Eye (tissue), 1 donor: ENCODE data around the gene TIPIN.
A peak's percentile ranks its signal among the peaks of the same experiment; 100 is the strongest.

Experiments used
- DNase-seq: peaks from one replicate; pipeline ENCODE4 v3.0.0-alpha.2; 2015

Gene TIPIN

DNA sequence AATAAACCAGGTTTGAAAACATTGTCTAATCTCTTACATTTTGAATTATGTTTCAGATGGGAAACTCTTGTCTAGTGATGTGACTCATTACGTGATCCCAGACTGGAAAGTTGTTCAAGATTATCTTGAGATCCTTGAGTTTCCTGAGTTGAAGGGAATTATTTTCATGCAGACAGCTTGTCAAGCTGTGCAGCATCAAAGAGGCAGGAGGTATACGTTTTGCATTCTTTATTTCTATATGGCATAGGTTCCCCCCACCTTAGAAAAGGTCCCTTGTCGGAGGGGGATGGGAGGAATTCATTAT is 61.6 kb downstream of the TIPIN start:
- peak; percentile 25 for DNase-seq

GRCh38 chr15:66294157-66294931 is 62.1 kb downstream of the TIPIN start:
- peak; percentile 87 for DNase-seq

DNA sequence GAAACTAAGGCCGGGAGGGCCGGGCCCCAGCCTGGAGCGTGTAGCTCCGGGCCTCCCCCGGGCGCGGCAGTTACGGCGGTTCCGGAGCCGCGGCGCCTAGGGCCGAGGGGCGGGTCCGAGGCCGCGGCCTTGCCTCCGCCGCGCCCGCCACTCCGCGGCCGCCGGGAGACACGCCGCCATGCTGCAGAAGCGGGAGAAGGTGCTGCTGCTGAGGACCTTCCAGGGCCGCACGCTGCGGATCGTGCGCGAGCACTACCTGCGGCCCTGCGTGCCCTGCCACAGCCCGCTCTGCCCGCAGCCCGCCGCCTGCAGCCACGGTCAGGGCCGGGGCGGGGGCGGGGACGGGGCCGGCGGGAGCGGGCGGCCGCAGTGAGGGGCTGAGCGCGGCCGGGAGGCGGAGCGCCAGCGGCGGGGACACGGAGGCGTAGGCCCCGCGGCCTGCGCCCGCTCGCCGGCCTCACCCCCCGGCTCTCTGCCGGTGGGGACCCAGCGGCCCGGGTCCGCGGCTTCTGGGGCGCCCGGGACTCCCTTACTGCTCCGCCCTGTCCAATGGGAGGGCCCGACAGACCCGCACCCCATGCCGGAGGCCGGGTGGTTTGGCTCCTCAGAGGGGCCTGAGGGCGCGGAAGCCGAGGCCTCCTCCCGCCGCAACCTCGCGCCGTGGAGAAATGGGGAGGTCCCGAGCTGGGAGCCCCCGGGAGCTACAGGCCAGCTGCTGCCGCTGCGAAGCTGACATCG is 62.9 kb downstream of the TIPIN start, which contains the start of gene DIS3L:
Gene DIS3L, plus strand, starts transcription at position 150 of the 738 bp plus-strand sequence. Its CDS starts 29 bp downstream, at position 179.
- DNase-seq = no peak

DNA sequence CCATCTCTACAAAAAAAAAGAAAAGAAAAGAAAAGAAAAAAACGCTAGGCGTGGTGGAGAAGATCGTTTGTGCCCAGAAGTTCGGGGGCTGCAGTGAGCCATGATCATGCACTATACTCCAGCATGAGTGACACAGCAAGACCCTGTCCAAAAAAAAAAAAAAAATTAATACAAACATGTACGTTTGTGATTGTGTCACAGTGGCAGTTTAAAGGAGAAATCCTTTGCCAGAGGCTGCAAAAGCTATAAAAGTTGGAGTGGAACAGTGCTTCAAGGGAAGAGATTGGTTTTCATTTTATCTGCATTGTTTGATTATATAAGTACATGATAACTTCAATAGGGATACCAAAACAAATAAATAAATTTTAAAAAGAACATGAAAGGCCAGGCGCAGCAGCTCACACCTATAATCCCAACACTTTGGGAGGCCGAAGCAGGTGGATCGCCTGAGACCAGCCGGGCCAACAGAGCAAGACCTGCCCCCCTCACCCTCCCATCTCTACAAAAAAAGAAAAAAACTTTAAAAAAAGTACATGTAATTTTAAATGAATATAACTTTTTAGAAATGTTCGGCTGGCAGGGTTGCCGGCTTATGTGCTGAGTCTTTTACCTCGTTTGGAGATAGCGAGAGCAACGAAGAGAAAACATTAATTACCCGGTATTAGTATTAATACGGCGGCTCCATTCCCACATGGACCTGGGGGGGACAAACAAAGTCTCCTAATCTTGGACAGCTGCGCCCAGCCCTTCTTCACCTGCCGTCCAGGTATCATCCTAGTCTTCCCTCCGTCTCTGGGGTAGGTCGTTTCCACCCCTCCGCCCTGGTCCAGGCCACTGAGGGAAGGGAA is 63.7 kb downstream of the TIPIN start:
- DNase-seq = peak; percentile 80

DNA sequence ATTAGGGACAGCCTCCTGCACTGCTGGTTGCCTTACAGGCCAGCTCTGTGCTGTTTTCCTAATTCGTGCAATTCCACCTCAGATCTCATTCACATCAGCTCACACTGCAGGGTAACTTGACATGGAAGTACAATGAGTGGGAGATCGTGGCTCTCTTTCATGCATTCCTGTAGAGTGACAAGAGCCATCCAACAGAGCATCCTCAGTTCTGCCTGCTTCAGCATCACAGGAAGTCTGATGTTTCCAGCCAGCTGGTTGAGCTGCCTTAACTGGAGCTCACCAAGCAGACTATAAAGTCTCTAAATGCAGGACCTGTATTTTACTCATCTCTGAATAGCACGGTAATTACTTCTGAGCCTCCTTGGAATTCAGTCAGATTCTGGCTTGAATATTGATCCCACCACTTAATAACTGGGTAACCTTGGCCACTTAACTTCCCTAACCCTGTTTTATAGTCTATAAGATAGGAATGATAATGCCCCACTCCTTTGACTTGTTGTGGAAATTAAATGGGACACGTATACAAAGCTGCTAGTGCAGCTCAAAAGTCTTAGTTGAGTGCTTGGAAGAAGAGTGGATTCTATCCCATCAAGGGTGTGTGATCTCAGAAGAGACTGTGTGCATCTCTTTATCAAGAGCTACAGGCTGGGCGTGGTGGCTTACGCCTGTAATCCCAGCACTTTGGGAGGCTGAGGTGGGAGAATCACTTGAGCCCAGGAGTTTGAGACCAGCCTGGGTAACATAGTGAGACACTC is 64.5 kb downstream of the TIPIN start:
- DNase-seq = peak; percentile 29

DNA sequence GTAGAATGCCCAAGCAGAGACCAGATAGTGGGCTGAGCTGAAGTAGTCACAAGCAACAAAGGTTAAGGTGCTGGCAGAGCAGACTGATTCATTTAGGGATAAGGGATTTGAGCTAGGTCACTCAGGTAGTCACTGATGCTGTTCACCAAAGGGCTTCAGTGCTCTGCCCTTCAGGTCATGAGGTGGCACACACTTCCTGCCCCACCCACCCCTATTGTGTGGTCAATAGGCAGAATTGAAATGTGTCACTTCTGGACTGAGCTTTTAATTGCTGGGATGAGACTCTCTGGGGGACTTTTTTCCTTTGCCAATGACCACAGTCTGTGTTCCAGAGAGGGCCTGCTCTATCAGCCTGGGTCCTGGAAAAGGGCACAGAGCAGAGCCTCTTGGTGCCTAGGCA is 66.0 kb downstream of the TIPIN start:
- DNase-seq = no peak

- no peak for DNase-seq
Measured at GRCh38 chr15:66290007-66290406, 66.5 kb downstream of the TIPIN start.

GRCh38 chr15:66288551-66289185 is 67.8 kb downstream of the TIPIN start:
- peak; percentile 32 for DNase-seq

GRCh38 chr15:66288093-66288492 is 68.4 kb downstream of the TIPIN start:
- DNase-seq = no peak

DNA sequence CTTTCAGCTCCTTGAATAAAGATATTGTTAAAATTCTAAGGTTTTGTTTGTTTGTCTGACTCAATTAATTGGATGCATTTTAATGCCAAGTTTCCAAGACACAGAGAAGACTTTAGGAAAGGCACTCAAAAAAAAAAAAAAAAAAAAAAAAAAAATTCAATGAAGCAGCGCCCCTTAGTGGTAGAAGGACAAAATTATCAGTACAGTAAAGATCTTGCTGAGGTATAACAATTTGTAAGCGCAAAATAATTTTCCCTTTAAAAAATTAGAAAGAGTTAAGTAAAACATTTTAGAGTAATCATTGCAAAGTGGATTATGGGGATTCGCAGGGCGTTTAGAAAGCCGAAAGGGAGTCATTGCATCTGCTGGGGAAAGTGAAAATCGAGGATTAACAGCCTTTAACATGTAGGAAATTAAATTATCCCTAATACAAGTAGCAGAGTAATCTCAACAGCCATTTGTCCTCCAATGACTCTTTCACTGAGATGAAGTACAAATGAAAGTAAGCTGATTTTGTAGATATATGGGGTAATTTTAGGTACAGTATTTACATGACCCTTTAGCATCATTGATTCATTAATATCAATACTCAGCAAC is 68.9 kb downstream of the TIPIN start:
- peak; percentile 84 for DNase-seq
